ENCODE data around the gene UAP1.

Gene UAP1

GRCh38 chr1:162550925-162551324, 10.6 kb upstream of the UAP1 start:
- in situ Hi-C loops (cut with HindIII; ENCODE audit: low sequenced_read_pairs), result no loop called here
- DNase-seq (ENCODE audit: low read depth, low spot score), result no peak
- no peak overlapping the region for H3K4me3 ChIP-seq (ENCODE audit: low read depth, low read length)
- TF ChIP-seq CTCF (IDR thresholded peaks at IDR 0.05; ENCODE audit: low read depth, low read length), result no peak

GRCh38 chr1:162551969-162552683, 9.4 kb upstream of the UAP1 start:
- in situ Hi-C loops (cut with HindIII; ENCODE audit: low sequenced_read_pairs), result no loop called here
- no peak overlapping the region for H3K4me3 ChIP-seq (ENCODE audit: low read depth, low read length)
- TF ChIP-seq CTCF (IDR thresholded peaks at IDR 0.05; ENCODE audit: low read depth, low read length), result no peak
- DNase-seq (ENCODE audit: low read depth, low spot score), result no peak

- no peak for TF ChIP-seq CTCF (IDR thresholded peaks at IDR 0.05; ENCODE audit: low read depth, low read length)
- H3K4me3 ChIP-seq (ENCODE audit: low read depth, low read length), result no peak overlapping the region
- DNase-seq (ENCODE audit: low read depth, low spot score), result no peak
- in situ Hi-C loops (cut with HindIII; ENCODE audit: low sequenced_read_pairs), result no loop called here
These were observed 8.8 kb upstream of the UAP1 start for GRCh38 chr1:162552684-162553252.

DNA sequence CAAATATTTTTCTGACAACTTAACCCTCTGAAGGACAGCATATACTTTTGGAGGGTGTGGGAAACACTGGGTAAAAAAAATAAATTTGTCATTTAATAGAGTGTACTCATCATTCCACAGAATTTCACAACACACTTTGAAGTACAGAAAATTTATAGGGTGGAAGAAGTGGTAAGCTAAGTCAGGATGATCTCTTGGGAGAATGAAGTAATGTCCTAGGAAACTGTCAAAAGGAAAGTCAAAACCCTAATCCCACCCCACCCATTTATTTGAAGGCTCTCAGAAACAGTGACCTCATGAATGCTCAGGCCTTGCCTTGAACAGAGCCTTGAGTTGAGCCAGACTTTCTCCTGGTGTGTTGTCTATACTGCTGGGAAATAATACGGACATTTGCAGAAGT, 7.3 kb upstream of the UAP1 start:
- TF ChIP-seq CTCF (IDR thresholded peaks at IDR 0.05; ENCODE audit: low read depth, low read length), result no peak
- no peak overlapping the region for H3K4me3 ChIP-seq (ENCODE audit: low read depth, low read length)
- in situ Hi-C loops (cut with HindIII; ENCODE audit: low sequenced_read_pairs), result no loop called here
- DNase-seq (ENCODE audit: low read depth, low spot score), result no peak

DNA sequence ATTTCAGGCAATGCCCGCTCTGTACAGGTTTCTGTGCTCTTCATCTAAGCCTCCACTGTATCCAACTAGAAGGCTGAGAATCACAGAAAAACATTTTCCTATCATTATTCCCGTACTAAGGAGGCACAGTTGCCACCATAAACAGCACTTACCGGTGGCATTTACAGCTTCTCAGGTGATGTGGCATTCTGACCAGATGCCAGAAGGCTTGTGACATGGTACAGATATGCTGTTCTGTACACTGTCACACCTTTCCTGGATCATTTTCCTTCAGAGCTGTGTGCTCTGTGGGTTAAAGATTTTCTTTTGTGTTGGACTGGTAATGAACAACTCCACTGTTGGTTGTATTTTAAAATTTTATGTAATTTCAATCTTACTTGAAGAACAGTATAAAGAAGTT, 4.0 kb upstream of the UAP1 start:
- no peak for TF ChIP-seq CTCF (IDR thresholded peaks at IDR 0.05; ENCODE audit: low read depth, low read length)
- no peak overlapping the region for H3K4me3 ChIP-seq (ENCODE audit: low read depth, low read length)
- no peak for DNase-seq (ENCODE audit: low read depth, low spot score)
- in situ Hi-C loops (cut with HindIII; ENCODE audit: low sequenced_read_pairs), result no loop called here

DNA sequence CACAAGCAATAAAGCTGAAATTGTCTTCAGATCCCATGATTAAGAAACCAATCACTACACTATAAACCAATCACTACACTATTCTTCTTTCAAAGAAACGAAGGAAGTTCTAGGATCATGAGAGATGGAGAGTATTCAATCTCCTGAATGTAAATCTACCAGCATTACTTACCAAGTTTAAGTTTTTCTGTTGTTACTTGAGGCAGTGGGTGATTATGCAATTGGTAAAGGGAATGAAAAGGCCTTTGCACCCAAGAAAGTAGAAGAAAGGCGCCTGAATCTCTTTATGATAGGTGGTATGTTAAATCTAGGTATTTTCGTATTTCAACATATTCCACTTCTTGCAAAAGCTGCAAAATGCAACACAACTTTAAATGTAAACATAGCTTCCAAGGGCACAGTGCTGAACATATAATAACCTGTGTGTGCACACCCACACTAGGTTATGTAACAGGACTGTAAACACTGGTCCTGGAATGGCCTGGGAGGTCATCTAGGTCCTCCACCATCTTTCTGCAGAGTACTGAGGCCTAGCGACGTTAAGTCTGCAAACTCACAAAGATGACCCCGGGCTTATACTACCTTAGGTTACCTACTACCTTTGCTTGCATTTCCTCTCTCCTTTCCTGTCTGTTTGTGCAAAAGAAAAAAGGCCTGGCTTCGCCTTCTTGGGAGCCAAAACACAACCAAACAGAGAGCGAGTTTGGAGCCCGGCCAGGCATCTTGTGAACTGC, 1.1 kb upstream of the UAP1 start:
- in situ Hi-C loops (cut with HindIII; ENCODE audit: low sequenced_read_pairs), result no loop called here
- TF ChIP-seq CTCF (IDR thresholded peaks at IDR 0.05; ENCODE audit: low read depth, low read length), result no peak
- DNase-seq (ENCODE audit: low read depth, low spot score), result no peak
- peak overlapping the region; percentile 57 for H3K4me3 ChIP-seq (ENCODE audit: low read depth, low read length)
